ENCODE data around the gene CEP170.
"Not testable (repeated sequence)": the region's sequence is repeated elsewhere in the genome, so short reads cannot be mapped to it uniquely, and the experiment has no call there.

The CEP170 gene

GRCh38 chr1:243230914-243231313 is 24.2 kb downstream of the CEP170 start:
- DNase-seq = peak; percentile 19

DNA sequence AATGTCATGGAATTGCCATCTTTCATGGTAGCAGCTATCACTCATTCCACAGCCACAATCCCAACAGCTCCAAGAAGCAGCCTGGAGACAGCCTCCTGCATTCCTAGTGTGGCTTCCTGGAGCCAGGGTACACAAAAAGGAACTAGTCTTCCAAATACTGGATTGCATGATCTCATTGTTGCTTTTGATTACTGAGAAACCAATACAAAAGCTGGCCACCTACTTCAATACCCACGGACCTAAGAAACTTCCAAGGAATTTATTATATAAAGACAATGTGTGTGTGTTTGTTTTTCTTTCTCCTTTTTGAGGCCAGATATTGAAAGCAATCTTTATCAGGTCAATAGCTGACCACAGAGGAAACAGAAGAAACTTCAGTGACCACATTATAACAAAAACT is 25.6 kb downstream of the CEP170 start:
- no peak for DNase-seq

DNA sequence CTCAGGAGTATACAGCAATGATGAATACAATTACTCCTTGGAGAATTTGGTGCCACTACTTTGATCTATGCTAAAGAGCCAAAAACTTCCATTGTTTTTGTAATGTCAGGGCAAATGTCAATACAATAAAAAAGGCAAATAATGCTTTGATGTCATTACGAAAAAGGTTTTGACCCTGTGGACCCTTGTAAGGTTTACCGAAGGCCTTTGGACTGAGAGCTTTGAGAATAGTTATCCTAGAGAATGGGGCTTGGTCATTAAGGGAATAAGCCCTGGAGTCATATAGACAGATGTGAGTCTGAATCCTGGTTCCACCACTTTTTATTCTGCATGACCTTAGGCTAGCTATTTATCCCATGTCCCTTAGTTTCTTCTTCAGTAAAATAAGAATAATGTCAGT is 27.5 kb downstream of the CEP170 start:
- no peak for DNase-seq

- no peak for DNase-seq
Observed at GRCh38 chr1:243218059-243218458, 37.0 kb downstream of the CEP170 start.

- DNase-seq = no peak
Observed at GRCh38 chr1:243217349-243217748, 37.7 kb downstream of the CEP170 start.

DNA sequence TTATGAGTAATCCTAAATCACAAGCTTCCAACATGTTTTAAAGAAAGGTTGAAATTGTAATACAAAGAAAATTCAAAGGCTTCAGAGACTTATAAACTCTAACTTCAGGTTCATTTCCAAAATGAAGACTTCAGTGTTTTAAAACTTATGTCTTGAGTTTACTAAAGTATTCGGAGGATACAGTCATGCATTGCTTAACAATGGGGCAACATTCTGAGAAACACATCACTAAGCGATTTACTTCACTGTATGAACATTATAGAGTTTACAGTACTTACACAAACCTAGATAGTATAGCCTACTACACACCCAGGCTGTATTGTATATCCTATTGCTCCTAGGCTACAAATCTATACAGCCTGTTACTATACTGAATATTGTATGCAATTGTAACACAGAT is 38.3 kb downstream of the CEP170 start:
- DNase-seq = no peak

DNA sequence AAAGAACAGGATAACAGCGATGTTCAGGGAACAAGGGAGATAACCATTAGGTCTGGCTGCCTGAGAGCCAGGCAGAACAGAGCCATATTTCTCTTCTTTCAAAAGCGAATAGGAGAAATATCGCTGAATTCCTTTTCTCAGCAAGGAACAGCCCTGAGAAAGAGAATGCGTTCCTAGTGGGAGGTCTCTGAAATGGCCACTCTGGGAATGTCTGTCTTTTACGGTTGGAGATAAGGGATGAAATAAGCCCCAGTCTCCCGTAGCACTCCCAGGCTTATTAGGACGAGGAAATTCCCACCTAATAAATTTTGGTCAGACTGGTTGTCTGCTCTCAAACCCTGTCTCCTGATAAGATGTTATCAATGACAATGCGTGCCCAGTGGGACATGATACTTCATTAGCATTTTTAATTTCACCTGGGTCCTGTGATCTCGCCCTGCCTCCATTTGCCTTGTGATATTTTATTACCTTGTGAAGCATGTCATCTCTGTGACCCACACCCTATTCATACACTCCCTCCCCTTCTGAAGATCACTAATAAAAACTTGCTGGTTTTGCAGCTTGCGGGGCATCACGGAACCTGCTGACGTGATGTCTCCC is 39.7 kb downstream of the CEP170 start:
- DNase-seq = not testable (repeated sequence)

- DNase-seq = no peak
Observed at GRCh38 chr1:243213045-243213787, 41.9 kb downstream of the CEP170 start.

DNA sequence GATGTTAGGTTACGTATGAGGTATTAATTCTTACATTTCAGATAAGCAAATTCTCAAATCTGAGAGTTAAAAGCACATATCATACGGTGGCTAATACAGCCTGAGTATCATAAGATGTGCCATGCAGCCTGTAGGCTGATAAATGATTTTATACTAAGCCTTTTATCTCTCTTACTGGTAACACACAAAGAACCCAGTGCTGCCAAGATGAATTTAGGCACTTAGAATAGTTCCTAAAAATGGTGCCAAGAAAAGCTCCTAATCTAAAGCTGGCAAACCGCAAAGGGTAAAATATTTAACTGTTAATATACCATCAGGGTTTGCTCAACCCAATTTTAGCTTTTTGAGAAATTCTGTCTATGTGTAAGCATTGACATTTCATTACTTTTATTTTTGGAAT is 43.1 kb downstream of the CEP170 start:
- DNase-seq = not testable (repeated sequence)

DNA sequence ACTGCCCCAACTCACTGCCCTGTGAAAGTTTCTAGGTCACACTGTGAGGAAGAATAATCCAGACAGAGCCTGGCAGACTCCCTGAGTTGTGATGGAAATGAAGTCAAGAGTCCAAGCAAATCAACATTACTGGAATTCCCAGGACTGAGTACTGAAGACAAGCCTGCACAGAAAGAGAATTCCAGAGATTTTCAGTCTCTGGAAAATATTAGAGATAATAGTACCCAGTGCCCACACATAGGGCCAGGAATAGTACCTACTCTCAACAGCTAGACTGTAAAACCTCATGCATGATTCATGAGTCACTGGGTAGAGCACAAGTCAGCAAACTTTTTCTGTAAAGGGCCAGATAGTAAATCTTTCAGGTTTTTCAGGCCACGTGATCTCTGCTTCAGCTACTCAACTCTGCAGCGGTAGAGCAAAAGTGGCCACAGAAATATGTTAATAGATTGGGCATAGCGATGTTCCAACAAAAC is 50.0 kb downstream of the CEP170 start:
- DNase-seq = not testable (repeated sequence)

DNA sequence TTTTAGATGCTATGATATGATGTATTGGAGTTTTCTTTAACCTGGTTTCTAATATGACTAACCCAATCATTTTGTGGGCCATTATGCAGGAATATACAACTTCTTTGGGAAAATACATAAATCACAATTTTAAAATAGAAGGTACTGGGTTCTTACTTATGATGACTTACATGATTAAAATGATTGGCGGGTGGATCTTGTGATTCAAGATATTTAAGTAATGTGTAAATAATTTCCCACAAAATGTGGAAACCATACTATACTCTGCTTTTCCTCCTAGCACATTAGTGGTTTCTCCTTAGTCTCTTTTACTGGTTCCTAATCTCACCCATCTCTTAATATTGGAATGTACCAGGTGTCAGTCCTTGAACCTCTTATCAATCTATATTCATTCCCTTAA is 50.7 kb downstream of the CEP170 start:
- DNase-seq = not testable (repeated sequence)

- not testable (repeated sequence) for DNase-seq
Observed at GRCh38 chr1:243203196-243203595, 51.9 kb downstream of the CEP170 start.

DNA sequence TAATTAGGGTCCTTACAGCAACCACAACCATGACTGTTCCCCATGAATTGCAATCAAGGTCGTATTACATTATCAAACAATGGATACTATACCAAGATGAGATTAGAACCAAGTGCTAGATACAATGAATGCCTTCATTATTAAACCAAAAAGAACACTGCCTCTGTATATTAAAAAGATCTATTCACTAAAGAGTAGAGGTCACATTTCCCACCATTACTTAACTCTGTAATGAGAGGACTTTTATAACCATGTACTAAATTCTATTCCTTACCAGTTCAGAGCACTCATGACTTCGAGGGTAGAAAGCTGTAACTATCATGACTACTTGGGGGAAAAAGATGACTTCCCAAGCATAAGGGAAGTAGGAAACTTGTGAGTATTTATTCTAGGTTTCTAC is 53.8 kb downstream of the CEP170 start:
- DNase-seq = not testable (repeated sequence)

DNA sequence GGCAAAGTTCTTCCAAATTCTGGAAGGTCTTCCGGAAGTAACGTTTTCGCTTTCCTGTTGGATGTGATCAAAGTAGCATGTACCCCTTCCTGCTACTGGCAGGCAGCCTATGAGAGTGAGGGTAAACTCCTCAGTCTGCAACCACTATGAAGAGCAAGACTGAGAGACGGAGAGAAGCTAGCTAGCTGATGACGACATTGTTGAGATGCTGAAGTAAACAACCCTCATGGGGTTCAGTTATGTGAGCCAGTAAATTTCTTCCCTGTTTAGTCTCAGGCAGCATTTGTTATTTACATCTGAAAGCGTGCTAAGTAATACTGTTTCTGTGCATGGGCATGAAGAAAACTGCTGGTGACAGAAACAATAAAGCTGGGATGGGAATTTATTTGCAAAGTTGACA is 57.6 kb downstream of the CEP170 start:
- DNase-seq = not testable (repeated sequence)

- DNase-seq = not testable (repeated sequence)
Observed at GRCh38 chr1:243193330-243193729, 61.8 kb downstream of the CEP170 start.

- DNase-seq = not testable (repeated sequence)
Observed at GRCh38 chr1:243186201-243186995, 68.7 kb downstream of the CEP170 start.

DNA sequence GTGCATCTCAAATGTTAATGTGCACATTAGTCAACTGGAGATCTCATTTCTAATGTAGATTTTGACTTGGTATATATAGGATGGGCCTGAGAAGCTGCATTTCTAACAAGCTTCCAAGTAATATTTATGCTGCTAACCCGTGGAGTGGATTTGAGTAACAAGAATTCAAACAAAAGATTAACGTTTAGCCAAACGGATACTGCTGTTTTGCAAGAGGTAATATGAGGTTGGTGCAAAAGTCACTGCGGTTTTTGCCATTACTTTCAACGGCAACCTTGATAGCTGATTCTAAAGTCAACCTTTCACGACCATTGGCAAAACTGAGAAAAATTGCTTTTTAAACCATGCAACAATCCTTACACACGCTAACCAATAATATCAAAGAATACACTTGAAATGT is 70.3 kb downstream of the CEP170 start:
- not testable (repeated sequence) for DNase-seq

GRCh38 chr1:243183661-243184060 is 71.4 kb downstream of the CEP170 start:
- DNase-seq = not testable (repeated sequence)

GRCh38 chr1:243183176-243183575 is 71.9 kb downstream of the CEP170 start:
- DNase-seq = not testable (repeated sequence)

- DNase-seq = no peak
Observed at GRCh38 chr1:243179720-243180119, 75.4 kb downstream of the CEP170 start.

DNA sequence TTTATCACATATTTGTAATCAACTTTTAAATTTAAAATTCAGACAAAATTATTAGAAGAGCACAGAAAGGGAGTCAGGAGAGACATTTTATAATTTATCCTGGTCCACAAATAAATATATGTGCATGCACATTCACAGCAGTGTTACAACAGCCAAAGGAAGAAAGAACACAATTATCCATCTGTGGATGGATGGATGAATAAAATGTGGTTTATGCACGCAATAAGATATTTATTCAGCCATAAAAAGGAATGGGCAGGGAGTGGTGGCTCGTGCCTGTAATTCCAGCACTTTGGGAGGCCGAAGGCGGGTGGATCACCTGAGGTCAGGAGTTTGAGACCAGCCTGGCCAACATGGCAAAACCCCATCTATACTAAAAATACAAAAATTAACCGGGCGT is 77.3 kb downstream of the CEP170 start:
- DNase-seq = not testable (repeated sequence)

DNA sequence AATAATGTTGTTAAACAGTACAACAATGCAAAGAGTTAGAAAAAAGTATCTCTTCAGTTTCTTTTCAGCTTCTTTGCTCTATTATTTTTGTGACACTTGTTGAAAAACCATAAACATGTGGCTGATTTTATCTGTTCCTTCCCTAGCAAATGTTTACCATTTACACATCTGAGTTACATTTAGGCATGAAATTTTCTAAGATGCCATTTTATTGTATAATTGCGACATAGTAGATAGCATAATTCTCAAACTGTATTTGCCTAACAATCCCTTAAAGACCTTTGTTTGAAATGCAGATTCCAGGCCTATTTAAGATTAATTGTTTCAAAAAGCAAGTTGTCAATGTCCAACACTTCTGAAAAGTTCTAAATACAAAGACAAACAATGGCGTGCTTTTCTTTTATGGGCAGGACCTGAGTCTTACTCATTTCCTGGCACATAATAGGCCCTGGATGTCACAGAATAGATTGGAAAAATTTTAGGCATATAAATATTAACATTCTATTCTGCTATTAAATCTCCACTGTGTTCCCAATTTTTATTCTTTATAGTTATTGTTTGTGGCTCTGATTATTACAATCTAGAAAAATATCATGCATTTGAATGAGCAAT is 81.2 kb downstream of the CEP170 start:
- not testable (repeated sequence) for DNase-seq

- DNase-seq = not testable (repeated sequence)
Observed at GRCh38 chr1:243164911-243165310, 90.2 kb downstream of the CEP170 start.
